Body of pancreas (tissue), 4 donors: ENCODE measurements around the gene PYM1.

Source experiments
- POLR2A ChIP-seq, 3 donors: fragments of 450-650 bp; IDR thresholded peaks; one replicate each; pipeline ENCODE4 v1.6.1; 2016; ENCODE audit warnings: antibody characterized with exemption in 3 of 3, mild to moderate bottlenecking in 2 of 3
- TF ChIP-seq, protein P1 (sequence below), 7 experiments: fragments of 450-650 bp in 4 of 7; fragments of 200-600 bp in 3 of 7; sonication (generic) in 3 of 7; IDR thresholded peaks; one replicate each; pipeline ENCODE4 v1.5.1; 2016 to 2019; ENCODE audit warnings: antibody characterized with exemption in 7 of 7

DNA sequence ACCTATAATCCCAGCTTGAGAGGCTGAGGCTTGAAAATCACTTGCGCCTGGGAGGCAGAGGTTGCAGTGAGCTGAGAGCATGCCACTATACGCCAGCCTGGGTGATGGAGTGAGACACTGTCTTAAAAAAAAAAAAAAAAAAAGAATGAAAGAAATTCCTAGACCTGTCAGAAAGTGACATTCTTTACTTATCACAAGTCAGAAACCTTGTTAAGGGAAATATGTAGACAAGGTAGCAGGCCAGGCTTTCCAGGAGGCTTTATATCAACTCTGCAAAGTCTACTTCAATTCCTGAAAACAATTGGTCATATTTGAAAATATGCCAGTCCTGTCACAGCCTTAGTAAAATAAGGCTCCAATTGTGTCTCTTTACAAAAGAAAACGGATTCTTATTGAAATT is 65.8 kb downstream of the PYM1 start:
- TF ChIP-seq, protein P1, sequence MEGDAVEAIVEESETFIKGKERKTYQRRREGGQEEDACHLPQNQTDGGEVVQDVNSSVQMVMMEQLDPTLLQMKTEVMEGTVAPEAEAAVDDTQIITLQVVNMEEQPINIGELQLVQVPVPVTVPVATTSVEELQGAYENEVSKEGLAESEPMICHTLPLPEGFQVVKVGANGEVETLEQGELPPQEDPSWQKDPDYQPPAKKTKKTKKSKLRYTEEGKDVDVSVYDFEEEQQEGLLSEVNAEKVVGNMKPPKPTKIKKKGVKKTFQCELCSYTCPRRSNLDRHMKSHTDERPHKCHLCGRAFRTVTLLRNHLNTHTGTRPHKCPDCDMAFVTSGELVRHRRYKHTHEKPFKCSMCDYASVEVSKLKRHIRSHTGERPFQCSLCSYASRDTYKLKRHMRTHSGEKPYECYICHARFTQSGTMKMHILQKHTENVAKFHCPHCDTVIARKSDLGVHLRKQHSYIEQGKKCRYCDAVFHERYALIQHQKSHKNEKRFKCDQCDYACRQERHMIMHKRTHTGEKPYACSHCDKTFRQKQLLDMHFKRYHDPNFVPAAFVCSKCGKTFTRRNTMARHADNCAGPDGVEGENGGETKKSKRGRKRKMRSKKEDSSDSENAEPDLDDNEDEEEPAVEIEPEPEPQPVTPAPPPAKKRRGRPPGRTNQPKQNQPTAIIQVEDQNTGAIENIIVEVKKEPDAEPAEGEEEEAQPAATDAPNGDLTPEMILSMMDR (IDR thresholded peaks at IDR 0.05) = no peak
- TF ChIP-seq POLR2A (IDR thresholded peaks at IDR 0.05) = no peak
